Sigmoid colon (tissue), 7 donors: ENCODE data around the gene ZKSCAN3. TPM values are rescaled to one million over a fixed set of nuclear protein-coding genes. Genes with fewer than 3 reads are reported as not detected.
"Not testable (repeated sequence)": the region's sequence is repeated elsewhere in the genome, so short reads cannot be mapped to it uniquely, and the experiment has no call there.

Experiments used
- DNase-seq: peaks from one replicate; pipeline ENCODE4 v3.0.0-alpha.2; 2019
- H3K27ac ChIP-seq, 4 donors: fragments of 200-600 bp; sonication (generic); one replicate each; pipeline ENCODE4 v1.5.1; 2016 to 2019; ENCODE audit warnings: mild to moderate bottlenecking in 1 of 4
- H3K27me3 ChIP-seq, 3 donors: fragments of 200-600 bp; sonication (generic); one replicate each; pipeline ENCODE4 v1.5.1; 2019; ENCODE audit warnings: mild to moderate bottlenecking in 1 of 3
- H3K36me3 ChIP-seq, 4 donors: fragments of 200-600 bp; sonication (generic); one replicate each; pipeline ENCODE4 v1.5.1; 2016 to 2019
- H3K4me1 ChIP-seq, 4 donors: fragments of 200-600 bp; sonication (generic); one replicate each; pipeline ENCODE4 v1.5.1; 2017 to 2019
- H3K4me3 ChIP-seq, 4 donors: fragments of 200-600 bp; sonication (generic); one replicate each; pipeline ENCODE4 v1.5.1; 2017 to 2019; ENCODE audit warnings: mild to moderate bottlenecking in 2 of 4, moderate library complexity in 1 of 4
- H3K9me3 ChIP-seq, 4 donors: fragments of 200-600 bp in 3 of 4; sonication (generic) in 3 of 4; one replicate each; pipeline versions ENCODE4 v1.5.1 to v1.6.1; 2013 to 2019
- CTCF ChIP-seq, 4 experiments: fragments of 450-650 bp in 3 of 4; fragments of 200-600 bp in 1 of 4; IDR thresholded peaks; one replicate each; pipeline ENCODE4 v1.5.1; 2016 to 2019; ENCODE audit warnings: antibody characterized with exemption in 4 of 4, mild to moderate bottlenecking in 3 of 4, moderate library complexity in 2 of 4
- EP300 ChIP-seq, 4 donors: sonication (generic); formaldehyde crosslinking; IDR thresholded peaks; one replicate each; pipeline ENCODE4 v1.6.1; 2017; ENCODE audit warnings: antibody characterized with exemption in 4 of 4
- POLR2A ChIP-seq, 2 donors: fragments of 450-650 bp; IDR thresholded peaks; one replicate each; pipeline ENCODE4 v1.6.1; 2016; ENCODE audit warnings: antibody characterized with exemption in 2 of 2, mild to moderate bottlenecking in 2 of 2, moderate library complexity in 2 of 2
- POLR2AphosphoS5 ChIP-seq, 4 donors: sonication (generic); formaldehyde crosslinking; IDR thresholded peaks; one replicate each; pipeline ENCODE4 v1.6.1; 2017; ENCODE audit warnings: antibody characterized with exemption in 4 of 4
- WGBS, 2 donors: extraction: QIAGEN DNeasy Blood & Tissue Kit; methylation state at CpG; one replicate each; pipeline ENCODE4 v1.1.7; 2013; 5-methylcytosine and 5-hydroxymethylcytosine counted together
- intact Hi-C: fragments of 100-400 bp; cut with DNase I; formaldehyde crosslinking; loops from one replicate; pipeline ENCODE4 v1.15.1; 2023
- polyA plus RNA-seq, 3 donors: library from polyadenylated mRNA; stranded (reverse); fragments of 200-250 nt; gene quantifications; one replicate each; pipeline ENCODE4 v1.2.3, GENCODE V29; 2013
- total RNA-seq, 4 donors: library from RNA; depleted of rRNA; stranded (reverse); fragments of >200 nt; gene quantifications; one replicate each; pipeline ENCODE4 v1.1.0, GENCODE V29; 2016
- donor health status: healthy with polysubstance abuse.
- donor health status: Bipolar disorder and iron deficiency.
- donor health status: healthy.

ZKSCAN3 gene
- total and polyA plus RNA-seq, 7 donors: 0.92 to 9.1 (median 5.4) TPM

GRCh38 chr6:28402197-28402596 is 52.5 kb downstream of the ZKSCAN3 start:
- Histone ChIP-seq H3K9me3 (no peaks in the 10 kb centered on the region), H3K27me3 (peaks cover 0 to 7% (median 0%) of the 10 kb centered on the region in 3 donors), H3K4me1 (peaks cover 0 to 19% (median 17%) of the 10 kb centered on the region in 4 donors), H3K4me3 (no peak overlapping the region), H3K27ac (no peak overlapping the region), H3K36me3 (peaks cover 0 to 9% (median 3%) of the 10 kb centered on the region in 4 donors)
- intact Hi-C loops: no loop called here
- WGBS, 2 donors: 60 to 86% methylated on average over 2 of the region's 2 CpGs
- no peak for DNase-seq
- no peak for TF ChIP-seq CTCF (IDR thresholded peaks at IDR 0.05)
- TF ChIP-seq POLR2A (IDR thresholded peaks at IDR 0.05): no peak
- no peak for TF ChIP-seq EP300 (IDR thresholded peaks at IDR 0.05)
- no peak for TF ChIP-seq POLR2AphosphoS5 (IDR thresholded peaks at IDR 0.05)

- H3K4me3 ChIP-seq, H3K27ac ChIP-seq, H3K27me3 ChIP-seq, H3K36me3 ChIP-seq, H3K9me3 ChIP-seq, intact Hi-C loops, DNase-seq, H3K4me1 ChIP-seq: not testable (repeated sequence)
- WGBS, 2 donors: 74 to 96% methylated on average over 5 of the region's 5 CpGs
These were observed 54.2 kb downstream of the ZKSCAN3 start for GRCh38 chr6:28403923-28404322.

GRCh38 chr6:28407401-28407800 is 57.7 kb downstream of the ZKSCAN3 start:
- no peak overlapping the region for H3K27ac ChIP-seq
- H3K4me3 ChIP-seq: no peak overlapping the region
- peaks cover 0 to 2% (median 0%) of the 10 kb centered on the region in 4 donors for H3K9me3 ChIP-seq
- peaks cover 0 to 12% (median 0%) of the 10 kb centered on the region in 3 donors for H3K27me3 ChIP-seq
- H3K4me1 ChIP-seq: no peaks in the 10 kb centered on the region
- 59 to 62% methylated on average over 2 of the region's 2 CpGs for WGBS, 2 donors
- no peaks in the 10 kb centered on the region for H3K36me3 ChIP-seq
- TF ChIP-seq POLR2AphosphoS5 (IDR thresholded peaks at IDR 0.05) (no peak), EP300 (IDR thresholded peaks at IDR 0.05) (no peak), CTCF (IDR thresholded peaks at IDR 0.05) (no peak), POLR2A (IDR thresholded peaks at IDR 0.05) (no peak)
- DNase-seq: no peak
- intact Hi-C loops: no loop called here

- H3K27ac ChIP-seq: no peak overlapping the region
- peaks cover 0 to 2% (median 0%) of the 10 kb centered on the region in 4 donors for H3K9me3 ChIP-seq
- 86 to 89% methylated on average over 5 of the region's 5 CpGs for WGBS, 2 donors
- TF ChIP-seq EP300 (IDR thresholded peaks at IDR 0.05): no peak
- no peak for TF ChIP-seq POLR2A (IDR thresholded peaks at IDR 0.05)
- TF ChIP-seq POLR2AphosphoS5 (IDR thresholded peaks at IDR 0.05): no peak
- no peak for TF ChIP-seq CTCF (IDR thresholded peaks at IDR 0.05)
- no peaks in the 10 kb centered on the region for H3K4me1 ChIP-seq
- intact Hi-C loops: no loop called here
- H3K36me3 ChIP-seq: no peaks in the 10 kb centered on the region
- H3K27me3 ChIP-seq: peaks cover 0 to 12% (median 0%) of the 10 kb centered on the region in 3 donors
- no peak for DNase-seq
- no peak overlapping the region for H3K4me3 ChIP-seq
These were observed 58.5 kb downstream of the ZKSCAN3 start for GRCh38 chr6:28408076-28408802.

GRCh38 chr6:28410767-28411166 is 61.0 kb downstream of the ZKSCAN3 start:
- H3K4me3 ChIP-seq: no peak overlapping the region
- intact Hi-C loops: no loop called here
- H3K36me3 ChIP-seq: no peaks in the 10 kb centered on the region
- peaks cover 0 to 2% (median 0%) of the 10 kb centered on the region in 4 donors for H3K9me3 ChIP-seq
- no peaks in the 10 kb centered on the region for H3K4me1 ChIP-seq
- WGBS, 2 donors: 96 to 98% methylated on average over 2 of the region's 2 CpGs
- H3K27ac ChIP-seq: no peak overlapping the region
- no peak for DNase-seq
- peaks cover 0 to 6% (median 0%) of the 10 kb centered on the region in 3 donors for H3K27me3 ChIP-seq
- TF ChIP-seq CTCF (IDR thresholded peaks at IDR 0.05) (no peak), POLR2AphosphoS5 (IDR thresholded peaks at IDR 0.05) (no peak), POLR2A (IDR thresholded peaks at IDR 0.05) (no peak), EP300 (IDR thresholded peaks at IDR 0.05) (no peak)
